GM21423 (cell line): ENCODE results near the gene PHF3.

ENCODE experiments used
- ATAC-seq: cut with Tn5 transposase; IDR thresholded peaks from one replicate; pipeline ENCODE4 v1.9.1; 2021; ENCODE audit warnings: mild to moderate bottlenecking, moderate library complexity; ENCODE audit not compliant: unreplicated experiment

Gene PHF3

DNA sequence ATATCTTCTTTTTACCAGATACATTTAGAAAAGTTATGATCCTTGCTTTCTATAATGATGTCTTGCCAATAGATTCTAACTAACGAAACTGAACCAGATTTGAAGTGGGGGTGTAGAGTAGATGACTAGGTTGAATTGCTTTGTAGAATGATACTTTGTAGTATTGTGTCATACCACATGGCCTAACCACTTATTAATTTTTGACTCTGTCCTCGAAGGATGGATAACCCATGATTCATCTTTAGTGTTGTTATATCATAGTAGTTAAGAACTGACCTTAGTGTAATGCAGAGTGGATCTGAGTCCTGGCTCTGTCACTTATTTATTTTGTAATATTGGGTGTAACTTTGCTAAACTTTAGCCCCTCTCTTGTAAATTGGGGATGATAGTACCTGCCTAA is 4.5 kb downstream of the PHF3 start:
- no peak for ATAC-seq

DNA sequence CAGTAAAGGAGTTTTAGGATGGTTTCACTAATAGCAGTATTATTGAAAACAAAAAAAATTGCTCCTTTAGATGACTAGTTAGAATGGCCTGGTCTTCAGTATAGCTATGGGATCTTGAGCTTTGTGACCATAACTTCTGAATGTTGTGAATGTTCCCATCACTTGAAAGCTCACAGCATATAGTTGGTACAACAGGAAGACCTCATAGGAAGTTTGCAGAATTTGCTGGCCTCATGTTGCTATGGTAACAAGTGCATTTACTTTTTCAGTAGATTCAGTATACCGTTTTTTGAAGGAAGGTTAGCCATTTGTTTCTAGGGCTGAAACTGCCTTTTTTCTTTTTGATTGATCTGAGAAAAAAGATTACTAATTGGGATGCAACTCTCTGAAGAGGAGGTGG is 8.3 kb downstream of the PHF3 start:
- no peak for ATAC-seq

DNA sequence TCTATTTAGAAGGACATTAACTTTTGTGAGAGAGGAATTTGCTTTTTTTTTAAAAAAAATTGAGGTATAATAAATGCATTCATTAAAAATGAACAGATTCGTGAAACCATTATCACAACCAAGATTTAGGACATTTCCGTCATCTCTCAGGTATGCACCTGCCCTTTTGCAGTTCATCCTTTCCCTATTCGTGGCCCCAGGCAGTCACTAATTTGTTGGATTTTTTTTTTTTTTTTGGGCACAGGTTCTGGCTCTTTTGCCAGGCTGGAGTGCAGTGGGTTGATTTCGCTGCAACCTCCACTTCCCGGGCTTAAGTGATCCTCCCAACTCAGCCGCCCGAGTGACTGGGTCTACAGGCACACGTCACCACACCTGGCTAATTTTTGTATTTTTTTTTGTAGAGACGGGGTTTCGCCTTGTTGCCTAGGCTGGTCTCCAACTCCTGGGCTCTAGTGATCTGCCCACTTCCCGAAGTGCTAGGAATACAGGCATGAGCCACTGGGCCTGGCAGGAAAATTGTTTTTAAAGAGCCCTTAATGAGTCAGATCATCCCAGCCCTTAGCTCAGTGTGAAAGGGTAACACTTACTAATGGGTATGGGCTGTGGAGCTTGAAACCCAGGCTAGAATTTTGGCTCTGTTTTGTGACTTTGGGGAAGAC is 9.2 kb downstream of the PHF3 start:
- ATAC-seq, result no peak

DNA sequence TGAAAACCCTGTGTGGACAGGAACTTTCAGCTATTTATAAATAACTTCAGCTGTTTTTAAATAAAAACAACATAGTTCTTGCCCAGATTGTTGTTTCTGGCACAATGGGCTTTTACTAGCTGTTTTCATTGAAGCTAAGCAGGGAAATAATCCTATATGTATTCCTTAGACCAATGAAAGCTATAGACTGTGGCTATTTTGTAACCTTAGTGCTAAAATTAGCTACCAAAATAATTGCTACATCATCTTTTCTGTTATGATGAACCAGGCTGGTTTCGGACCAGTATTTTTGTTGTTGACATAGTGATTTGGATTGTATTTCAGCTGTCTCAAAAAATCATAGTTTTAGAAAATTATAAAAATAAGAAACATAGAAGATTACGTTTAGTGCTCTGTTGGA is 13.7 kb downstream of the PHF3 start:
- no peak for ATAC-seq

DNA sequence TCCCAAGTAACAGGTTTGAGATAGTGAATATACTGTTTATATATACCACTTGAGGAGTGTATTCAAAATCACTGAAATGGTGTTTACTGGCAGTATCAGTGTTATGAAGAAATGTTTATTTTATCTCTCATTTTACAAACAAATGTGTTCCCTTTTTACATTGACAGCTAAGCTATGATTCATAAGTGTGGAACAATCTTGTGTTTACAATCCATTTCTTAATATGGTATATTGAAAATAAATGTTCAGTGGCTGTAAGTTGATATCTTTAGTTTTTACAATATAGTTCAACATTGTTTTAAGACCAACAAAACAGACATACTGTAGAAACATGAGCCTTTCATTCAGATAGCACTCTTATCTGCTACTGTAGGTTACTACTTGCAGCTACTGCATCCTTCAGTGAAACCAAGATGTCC is 14.3 kb downstream of the PHF3 start:
- ATAC-seq, result no peak

DNA sequence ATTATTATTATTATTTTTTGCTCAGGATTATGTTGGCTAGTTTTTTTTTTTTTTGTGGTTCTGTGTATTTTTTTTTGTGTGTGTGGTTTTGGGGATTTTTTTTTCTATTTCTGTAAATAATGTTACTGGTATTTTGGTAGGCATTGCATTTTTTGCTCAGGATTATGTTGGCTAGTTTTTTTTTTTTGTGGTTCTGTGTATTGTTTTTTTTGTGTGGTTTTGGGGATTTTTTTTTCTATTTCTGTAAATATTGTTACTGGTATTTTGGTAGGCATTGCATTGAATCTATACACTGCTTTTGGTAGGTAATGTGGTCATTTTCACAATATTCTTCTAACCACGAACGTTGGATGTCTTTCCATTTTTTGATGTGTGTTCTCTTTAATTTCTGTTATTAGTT is 17.4 kb downstream of the PHF3 start:
- no peak for ATAC-seq

DNA sequence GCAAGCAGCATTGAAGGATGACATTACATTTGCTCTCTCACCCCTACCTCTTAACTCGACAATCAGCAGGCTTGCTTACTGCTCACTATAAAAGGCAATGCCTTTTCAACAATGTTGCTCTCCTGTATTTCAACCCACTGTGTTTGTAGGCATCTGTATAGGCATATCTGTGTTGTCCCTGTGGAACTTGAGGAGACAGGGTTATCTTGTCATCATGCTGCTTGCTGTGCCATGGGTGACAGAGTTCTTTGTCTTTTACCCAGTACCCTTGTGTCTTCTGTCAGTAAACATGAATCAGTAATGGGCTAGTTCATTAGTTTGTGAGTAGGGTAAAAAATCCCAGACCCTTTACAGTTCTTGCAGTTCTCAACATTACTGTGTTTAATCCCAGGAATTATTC is 25.2 kb downstream of the PHF3 start:
- ATAC-seq, result no peak

DNA sequence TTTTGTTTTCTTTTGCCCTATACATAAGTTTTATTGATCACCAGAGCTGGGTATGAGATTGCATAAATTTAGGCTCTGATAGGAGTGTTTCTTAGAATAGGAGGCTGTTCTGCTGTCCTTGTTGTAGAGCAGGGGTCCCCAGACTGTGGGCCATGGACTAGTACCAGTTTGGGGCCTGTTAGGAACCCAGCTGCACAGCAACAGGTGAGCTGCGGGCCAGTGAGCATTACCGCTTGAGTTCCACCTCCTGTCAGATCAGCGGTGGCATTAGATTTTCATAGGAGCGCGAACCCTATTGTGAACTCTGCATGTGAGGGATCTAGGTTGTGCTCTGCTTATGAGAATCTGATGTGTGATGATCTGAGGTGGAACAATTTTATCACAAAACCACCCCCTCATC is 26.2 kb downstream of the PHF3 start:
- ATAC-seq, result no peak

DNA sequence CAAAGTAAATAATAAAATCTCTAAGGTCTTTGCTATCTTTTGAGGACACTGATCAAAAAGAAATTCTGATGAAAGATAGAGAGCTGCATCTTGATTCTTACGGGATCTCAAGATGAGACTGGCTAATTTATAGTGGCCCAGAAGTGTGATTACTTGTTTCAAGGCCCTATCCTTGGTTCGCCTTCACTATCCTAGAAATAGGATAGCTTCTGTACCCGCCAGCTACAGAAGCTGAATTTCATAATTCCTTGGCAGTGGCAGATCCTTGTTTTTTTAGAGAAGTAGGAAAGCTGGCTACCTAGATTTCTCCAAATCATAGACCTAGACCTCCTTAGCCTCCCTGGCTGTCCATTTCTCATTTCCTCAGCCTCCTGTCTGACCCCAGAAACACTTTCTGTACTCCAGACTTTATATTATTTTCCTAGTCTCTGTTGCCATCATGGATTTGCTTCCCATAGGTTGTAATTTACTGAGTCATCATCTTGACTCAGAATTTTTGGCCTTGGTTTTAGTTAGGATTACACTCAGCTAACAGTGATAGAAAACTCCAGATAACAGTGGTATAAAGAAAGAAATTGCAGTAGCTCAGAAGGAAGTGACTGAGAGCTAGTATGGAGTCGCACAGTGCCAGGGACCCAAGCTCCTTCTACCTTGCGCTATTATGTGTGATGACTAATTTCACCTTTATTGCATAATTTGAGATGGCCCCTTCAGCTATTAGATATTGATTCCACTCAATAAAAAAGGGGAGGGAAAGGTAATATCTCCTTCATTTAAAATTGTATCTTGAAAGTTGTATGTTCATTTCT is 27.7 kb downstream of the PHF3 start:
- no peak for ATAC-seq

DNA sequence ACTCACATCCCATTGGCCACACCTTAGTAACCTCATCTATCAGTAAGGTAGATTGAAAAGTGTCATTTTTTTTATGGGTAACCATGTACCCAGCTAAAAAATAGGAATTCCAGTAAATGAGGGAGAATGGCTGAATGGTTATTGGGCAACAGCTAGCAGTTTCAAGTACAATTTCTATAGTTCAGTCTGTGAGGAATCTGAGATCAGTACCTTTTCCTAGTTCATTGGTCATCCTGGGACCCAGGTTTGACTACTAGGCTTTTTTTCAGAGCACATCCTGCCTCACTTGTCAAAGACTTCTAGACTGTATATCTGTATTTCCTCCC is 28.3 kb downstream of the PHF3 start:
- ATAC-seq, result no peak

DNA sequence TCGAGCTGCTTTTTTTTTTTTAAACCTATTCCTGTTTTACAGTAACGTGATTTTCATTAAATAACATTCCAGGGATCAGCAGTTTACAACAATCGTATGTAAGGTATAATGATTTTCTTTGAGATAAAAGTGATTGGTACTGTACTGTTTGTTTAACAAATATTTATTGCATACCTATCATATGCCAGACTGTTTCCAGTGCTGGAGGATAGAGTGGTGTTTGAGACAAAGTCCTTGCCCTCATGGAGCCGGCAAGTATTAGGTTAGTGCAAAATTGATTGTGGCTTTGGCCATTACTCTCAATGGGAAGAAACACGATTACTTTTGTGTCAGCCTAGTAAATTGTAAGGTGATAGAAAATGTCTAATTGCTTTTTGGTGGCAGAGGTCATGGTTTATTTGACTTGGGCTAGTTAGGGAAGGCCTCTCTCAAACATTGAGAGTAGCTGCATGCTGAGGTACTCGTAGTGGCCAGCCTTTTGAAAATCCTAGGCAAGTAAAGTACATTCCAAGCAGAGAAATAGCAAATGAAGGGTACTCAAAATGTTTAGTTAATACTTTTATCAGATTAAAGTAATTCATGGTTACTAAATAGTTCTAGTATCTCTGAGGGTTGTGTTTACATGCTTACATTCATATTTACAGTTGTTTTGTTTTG is 35.6 kb downstream of the PHF3 start:
- no peak for ATAC-seq

DNA sequence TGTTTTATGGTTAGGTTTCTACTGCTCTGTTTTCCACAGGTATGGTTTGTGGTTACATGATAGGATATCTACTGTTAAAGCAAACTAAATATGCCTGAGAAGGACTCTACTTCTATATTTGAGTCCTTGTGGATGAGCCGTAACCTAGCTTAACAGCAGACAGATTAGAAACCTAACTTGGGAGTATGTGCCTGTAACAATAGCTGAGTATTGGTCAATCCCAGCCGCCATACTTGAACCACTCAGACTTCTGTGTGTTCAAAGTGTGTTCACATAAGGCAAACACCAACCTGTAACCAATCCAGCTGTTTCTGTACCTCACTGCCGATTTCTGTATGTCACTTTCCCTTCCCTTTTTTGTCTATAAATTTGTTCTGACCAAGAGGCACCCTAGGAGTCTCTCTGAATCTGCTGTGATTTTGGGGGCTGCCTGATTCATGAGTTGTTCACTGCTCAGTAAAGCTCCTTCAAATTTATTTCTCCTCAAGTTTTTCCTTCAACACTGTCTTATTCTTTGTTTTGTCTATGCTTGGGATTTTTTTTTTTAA is 37.1 kb downstream of the PHF3 start:
- ATAC-seq, result no peak

DNA sequence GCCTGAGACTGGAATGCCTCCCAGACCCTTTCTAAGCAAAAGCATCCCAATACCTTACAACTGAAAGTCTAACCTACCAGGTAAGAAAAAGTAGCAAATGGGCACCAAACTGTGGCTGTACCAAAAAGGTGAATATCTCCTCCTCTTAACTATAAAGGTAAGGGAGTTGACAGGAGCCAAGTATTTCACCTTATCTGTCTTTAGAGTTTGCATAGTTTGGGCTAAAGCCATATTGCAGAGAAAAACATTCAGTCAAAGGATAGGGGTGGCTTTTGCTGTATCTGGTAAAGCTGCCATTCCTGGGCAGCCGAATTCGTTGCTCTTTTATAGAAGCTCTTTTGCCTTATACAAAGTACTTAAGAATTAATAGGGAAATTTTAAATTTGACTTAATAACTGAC is 38.1 kb downstream of the PHF3 start:
- no peak for ATAC-seq

DNA sequence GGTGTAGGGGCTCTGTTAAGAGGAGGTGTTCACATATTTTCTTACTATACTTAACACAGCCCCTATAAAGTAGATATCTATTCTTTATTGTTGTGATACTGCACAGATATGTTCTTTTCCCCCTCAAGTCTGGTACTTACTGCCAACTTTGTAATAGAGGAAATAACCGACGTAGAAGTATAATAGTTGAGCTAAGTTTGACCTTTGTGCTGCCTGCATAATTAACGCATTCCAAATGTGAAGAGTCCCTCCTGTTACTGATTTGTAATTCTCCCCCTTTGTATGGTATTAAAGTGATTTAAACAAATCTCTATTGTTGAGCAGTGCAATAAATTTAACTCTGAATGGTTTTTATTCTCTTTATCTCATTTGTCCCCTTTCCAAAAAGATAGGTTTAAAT is 39.0 kb downstream of the PHF3 start:
- no peak for ATAC-seq

DNA sequence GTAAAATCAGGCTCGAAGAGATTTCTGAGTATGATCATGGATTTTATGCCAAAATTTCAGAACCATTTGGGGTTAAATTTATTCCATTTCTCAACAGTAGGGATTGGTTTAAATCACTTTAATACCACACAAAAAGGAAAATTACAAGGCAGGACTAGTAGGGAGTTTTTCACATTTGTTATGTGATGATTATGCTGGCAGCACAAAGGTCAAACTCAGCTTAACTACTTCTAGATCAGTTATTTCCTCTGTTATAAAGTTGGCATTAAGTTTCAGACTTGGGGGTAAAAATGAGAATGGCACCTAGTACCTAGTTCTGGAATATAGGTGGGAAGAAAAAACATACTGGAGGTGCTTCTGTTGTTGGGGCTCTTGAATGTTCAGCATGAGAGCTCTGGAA is 39.5 kb downstream of the PHF3 start:
- no peak for ATAC-seq

DNA sequence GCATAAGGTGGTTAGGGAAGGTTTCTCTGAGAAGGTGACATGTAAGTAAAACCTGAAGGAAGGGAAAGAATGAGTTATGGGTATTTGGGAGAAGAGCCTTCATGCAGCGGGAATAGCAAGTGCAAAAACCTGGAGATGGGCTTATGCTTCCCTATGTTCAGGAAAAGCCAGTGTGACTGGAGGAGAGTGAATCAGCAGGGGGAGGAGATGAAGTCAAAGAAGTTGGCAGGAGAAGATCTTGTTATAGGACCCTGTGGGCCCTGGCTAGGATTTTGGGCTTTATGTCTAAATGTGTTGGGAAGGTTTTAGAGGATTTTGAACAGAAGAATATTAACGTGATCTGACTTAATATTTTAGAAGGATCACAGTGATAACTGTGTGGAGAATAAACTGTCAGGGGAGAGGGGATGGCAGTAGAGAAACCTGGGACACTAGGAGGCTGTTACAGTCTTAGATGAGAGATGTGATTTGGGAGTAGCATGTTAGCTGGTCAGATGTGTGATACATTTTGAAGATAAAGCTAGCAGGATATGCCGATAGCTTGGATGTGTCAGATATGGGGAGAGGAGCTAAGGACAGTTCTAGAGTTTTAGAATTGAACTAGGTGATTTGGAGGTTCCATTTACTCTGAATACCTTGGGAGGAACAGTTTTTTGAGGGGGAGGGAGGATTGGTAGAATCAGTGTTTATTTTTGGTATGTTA is 41.0 kb downstream of the PHF3 start:
- no peak for ATAC-seq

DNA sequence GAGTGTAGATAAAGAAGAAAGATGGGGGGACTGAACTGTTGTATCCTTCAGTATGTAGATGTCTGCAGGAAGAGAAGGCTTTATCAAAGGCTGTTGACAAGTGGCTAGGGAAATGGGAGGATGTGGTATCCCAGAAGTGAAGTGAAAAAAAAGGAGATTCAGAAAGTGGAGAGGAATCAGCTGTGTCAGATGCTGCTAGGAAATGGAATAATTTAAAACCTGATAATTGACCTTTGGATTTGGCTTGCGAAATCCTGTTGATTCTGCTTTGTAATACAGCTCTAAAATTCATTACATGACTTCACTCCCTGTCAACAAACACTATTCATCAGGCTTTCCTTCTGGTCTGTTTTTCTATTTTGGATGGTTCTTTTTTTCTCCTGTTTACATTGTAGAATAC is 41.7 kb downstream of the PHF3 start:
- ATAC-seq, result no peak

DNA sequence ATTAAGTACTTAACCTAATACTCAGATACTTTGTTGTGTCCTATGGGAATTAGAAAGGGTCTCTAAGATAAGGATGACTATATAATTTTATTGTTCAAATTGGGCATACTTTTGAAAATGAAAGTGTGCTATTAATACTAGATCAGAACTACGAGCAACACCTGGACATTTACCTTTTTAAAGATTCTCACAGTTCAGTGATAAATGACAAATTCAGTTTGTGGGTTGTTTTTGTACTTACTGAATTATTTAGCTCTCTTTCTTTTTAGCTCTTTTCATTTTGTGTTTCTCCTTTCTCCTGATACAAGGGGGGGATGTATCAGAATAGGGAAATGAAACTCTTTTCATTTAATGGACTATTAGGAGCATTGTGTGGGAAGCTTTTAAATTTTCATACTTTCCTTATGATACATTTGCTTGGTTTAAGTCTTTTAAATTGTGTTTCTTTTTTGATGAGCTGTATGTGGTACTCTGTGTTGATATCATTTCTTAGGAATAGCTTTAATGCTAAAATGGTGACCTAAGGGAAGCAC is 47.5 kb downstream of the PHF3 start:
- no peak for ATAC-seq

DNA sequence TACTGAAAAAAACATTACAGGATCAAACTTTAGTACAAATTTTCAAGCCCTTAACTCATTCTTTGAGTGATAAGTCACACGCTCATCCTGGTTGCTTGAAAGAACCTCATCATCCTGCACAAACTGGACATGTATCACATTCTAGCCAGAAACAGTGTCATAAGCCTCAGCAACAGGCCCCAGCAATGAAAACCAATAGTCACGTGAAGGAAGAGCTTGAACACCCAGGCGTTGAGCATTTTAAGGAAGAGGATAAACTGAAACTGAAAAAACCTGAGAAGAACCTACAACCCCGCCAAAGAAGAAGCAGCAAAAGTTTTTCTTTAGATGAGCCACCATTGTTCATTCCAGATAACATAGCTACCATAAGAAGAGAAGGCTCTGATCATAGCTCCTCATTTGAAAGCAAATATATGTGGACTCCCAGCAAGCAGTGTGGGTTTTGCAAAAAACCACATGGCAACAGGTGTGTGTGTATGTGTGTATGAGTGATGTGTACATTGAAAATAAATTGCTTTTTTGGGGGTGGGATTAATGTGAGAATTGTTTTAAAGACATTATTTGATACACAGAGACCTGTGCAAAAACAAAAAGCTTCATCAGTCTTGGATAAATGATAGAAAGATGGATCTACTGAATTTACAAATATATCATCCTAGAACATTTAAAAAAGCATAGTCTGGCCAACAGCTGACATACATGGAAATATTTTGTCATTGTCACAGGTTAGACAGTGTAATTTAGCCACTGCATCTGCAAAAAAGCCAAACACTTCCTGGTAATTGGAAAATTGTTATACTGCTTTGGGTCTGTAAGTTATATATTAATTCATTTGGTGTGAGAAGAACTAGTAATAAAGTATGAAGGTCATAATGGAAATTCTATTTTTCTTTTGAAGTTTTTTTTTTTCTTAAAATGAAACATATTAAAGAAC is 50.1 kb downstream of the PHF3 start:
- peak; percentile 94 for ATAC-seq

DNA sequence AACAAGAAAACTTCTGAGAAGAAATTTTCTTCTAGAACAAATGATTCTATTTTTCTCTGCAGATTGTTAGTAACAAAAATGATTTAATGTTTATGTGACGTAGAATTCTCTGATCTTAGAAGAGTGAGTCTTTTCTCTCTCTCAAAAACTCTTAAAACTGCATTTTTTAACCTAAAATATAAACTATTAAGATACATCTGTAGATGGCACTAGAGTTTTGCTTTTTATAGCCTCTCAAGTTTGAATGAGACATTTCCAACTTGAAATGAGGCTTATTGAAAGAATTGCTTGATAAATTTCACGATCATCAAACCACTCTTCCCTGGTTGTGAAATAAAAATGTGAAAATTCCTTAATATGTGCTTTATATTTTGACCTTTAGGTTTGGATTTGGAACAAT is 53.8 kb downstream of the PHF3 start:
- ATAC-seq, result no peak
